ENCODE measurements around the gene XRRA1.

XRRA1 gene

DNA sequence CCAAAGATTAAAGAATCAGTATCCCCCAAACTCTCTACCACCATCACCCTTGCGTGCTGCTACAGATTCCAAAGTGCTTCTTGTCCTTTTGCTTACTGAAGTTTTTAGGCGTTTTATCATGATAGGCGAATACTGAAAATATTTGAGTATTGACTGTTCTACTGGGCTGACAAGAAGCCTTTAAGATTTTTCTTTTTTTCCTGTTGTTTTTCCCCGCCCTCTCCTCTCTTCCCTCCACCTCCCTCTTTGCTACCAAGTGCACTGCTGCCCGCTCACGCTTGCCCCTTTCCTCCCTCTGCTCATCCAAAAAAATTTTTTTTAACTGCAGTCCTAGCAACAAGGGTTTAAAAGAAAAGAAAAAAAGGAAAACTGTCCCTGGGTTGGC lies 854 bp upstream of the XRRA1 start:
- DNase-seq, result no peak

DNA sequence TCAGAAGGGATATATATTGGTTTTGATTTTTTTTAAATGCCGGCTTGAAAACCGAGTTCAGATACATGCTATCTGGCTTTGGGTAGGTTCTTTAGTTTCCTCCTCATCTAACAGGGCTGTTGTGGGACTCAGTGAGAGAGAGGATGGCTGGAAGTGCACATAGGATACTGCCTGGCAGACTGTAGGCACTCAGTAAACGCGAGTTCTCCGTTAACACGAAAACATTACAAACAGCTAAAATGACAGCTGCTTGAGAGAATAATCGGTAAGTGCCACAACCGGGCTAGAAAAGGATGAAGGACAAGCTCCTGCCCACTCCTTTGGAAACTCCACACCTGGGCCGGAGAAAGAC lies 369 bp downstream of the XRRA1 start:
- no peak for DNase-seq

DNA sequence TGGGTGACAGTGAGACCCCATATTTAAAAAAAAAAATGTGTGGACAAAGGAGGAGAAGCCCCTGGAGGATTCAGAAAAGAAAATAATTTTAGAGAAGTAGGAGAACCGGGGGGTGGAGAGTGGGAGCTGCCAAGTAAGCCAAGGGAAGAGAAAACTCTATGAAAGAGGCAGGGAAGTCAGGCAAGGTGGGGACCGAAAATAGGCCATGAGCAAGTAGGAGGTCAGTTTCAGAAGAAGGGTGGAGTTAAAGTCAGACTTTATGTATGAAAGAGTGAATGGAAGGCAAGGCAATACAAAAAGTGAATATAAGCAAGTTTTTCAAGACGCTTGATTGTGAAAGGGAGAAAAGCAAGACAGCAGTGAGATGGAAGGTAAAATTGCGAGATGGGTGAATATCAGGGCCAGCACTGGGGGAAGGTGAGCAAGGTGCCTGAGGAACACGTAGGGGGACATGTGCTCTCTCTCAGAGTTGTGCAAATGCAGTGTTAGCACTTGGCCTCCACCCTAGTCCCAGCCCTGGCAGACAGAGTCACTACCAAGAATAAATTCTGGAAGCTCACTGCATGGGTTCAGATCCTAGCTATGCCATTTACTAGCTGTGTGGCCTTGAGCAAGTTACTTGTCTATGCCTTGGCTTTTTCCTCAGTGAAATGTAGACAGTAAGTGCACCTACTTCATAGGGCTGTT lies 6.7 kb downstream of the XRRA1 start:
- DNase-seq, result no peak

DNA sequence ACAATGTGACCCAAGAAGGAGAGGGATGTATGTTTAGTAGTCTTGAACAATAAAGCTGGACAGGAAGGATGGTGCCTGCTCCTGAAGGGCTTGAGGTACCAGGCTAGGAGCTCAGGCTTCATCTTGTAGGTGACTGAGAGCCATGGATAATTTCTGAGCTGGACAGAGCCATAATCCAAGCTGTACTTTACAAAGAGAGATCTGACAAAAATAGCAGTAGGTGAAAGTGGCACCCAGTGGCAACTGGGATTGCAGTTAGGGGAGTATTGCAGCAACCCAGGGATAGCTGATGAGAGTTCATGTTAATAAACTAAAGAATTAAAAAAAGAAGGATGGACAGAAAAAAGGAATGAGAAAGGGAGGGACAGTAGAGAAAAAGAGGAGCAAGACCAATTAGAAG lies 7.4 kb downstream of the XRRA1 start:
- no peak for DNase-seq

DNA sequence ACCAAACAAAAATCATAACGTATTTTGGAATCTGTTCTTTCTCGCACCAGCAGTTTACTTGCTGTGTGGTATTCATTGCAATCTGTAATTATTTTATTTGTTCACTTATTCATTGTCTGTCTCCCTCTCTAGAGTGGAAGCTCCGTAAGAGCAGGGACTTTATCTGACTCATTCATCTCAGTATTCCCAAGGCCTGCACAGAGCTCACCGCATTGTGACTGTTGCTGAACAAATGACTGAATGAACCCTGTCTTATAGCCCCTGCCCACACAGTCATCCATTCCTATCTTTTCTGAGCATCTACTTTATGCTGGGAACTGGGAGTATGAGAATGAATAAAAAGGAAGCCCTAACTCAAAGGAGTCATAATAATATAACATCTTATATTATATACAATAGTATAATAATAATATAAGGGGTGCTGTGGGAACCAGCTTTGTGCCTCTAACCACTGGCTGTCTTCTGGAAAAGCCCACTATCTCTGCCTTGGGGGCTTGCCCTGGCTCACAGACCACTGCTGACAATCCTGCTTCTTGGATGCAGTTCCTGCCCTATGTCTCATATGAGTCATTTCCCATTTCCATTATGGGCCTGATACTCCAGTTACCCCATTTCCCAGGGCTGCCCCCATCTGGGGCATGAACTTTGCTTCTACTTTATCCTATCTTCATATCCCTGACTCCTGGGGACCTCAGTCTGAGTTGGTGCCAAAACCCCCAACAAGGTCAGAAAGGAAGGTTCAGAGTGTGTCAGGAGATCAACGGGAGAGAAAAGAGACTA lies 11.0 kb downstream of the XRRA1 start:
- no peak for DNase-seq

DNA sequence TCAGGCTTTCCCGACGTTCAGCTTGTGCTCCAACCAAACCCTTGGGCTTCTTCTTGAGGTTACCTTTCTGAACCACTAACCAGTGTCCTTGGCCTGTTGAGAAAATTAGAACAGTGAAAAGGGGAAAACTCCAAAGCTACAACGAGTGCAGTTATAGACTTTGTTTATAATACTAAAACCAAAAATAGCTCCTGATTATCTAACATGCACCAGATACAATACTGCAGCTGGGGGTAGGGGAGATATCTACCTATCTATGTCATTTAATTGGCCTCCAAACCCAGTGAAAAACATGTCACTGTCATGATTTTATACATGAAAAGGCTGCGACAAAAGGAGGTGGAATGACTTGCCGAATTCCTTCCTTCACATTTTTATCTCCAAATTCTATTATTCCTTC lies 11.9 kb downstream of the XRRA1 start:
- no peak for DNase-seq

DNA sequence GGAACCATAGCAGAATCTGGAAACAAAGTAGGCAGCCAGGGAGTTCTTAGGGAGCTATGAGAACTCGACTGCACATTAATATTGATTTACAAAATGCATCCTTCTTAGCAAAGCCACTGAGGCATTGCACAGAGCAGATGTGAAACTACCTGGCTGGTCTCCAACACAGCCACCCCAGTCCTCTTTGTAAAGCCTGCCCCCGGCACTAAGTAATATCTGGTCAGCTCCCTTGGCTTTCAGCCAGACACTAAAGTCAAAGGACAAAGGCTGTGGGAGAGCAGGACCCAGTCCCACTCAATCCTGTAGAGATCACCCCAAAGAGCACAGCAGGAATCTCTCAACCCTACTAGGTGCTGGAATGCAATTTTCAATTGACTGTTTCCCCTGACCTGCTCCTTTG lies 12.8 kb downstream of the XRRA1 start:
- no peak for DNase-seq

DNA sequence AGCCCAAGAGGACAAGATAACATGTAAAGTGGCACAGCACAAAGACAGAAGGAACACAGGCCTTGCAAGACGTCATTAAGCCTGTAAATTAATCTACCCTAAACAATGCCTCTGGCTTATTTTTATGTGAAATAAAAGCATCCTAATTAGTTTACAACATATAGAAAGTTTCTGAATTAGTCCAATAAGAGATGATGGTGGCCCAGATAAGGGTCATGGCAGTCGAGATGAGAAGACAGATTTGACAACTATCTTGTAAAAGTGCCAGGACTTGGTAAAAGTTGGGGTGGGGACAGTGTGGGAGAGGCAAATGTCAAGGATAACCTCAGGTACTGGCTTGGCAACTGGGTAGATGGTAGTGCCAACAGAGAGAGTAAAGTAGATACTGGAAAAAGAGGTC lies 13.6 kb downstream of the XRRA1 start:
- DNase-seq, result no peak

DNA sequence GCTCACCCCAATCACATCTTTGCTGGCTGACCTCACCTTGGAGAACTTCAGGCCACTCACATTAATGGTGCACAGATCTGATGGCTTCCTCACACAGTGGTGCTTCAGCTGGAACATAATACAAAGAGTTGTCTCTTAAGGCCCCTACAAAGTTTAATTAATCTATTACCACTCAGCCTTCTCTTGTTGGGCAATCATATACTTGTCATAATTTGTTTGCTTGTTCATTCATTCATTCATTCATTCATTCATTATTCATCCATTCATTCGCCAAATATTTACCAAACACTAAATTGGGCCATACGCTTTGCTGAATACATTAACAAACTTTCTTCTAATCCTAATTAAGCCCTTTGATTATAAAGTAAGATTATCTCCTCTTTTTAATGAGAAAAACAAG lies 15.1 kb downstream of the XRRA1 start:
- DNase-seq, result no peak

DNA sequence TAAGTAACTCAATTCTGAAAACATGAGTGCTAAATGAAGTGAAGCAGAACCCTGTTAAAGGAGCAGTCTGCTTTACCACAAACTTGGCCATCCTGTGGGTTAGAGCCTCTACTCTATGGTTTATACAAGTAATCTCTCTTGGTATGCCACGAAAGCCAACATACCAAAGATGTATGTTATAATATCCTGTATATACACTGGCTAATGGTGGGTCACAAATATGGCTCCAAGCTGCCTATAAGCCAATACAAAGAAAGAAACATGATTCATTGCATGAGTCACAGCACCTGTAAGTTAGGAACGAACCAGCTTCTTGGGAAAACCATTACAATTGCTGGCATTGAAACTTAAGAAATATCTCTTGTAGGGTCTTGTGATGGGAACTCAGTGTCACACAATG lies 16.1 kb downstream of the XRRA1 start:
- DNase-seq, result no peak

DNA sequence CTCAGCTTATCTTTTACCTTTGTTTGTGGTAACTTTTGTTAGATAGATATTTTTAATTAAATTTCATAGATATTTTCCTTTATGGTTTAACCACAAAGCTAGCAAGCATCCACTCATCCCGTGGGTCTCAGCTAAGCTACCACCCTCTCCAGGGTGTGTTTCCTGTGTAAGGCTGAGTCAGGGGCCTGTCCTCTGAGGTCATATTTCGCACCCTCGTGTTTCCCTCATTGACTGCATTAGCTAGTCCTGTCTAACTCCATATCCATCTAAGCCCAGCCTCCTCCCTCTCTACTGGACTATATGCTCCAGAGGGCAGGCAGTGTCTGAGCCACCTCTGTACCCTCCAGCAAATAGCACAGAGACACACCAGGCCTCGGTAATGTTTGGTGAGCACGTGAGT lies 16.7 kb downstream of the XRRA1 start:
- no peak for DNase-seq

DNA sequence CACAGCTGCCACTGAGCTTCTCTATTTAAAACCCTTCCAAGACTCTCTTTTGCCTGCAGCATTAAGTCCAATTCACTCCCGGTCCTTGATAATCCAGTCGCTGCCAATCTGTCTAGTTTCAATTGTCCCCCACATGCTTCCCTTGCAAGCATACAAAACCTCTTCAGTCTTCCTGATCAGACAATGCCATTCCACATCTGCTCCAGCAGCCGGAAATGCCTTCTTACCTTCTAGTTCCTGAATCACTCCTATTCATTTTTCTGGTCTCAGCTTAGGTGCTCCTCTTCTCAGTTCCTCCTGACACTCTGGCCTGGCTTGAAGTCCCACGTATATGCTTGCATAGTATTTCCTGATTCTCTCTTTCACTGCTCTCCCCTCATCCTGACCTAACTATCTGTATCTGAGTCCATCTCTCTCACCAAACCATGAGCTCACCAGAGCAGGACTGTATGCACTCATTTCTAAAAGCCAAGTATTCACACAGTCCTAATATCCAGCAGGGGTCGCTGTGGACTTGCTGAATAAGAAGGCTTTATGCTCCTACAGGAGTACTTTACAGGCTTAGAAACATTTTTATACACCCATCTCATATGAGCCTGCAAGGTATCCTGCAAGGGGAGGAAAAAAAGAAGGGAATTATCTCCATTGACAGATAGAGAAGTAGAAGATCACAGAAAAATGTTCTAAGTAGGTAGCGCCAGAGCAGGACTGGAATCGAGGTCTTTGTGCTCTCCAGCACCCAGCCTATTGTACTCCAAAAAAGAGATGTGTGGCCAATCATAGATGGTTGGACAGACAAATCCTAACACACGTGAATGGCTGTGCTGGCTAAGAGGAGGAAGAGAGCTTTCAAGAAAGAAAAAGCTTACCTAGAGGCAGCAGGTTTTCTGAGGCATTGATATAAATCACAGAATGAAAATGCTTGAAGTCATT lies 19.2 kb downstream of the XRRA1 start:
- DNase-seq, result peak; percentile 66

DNA sequence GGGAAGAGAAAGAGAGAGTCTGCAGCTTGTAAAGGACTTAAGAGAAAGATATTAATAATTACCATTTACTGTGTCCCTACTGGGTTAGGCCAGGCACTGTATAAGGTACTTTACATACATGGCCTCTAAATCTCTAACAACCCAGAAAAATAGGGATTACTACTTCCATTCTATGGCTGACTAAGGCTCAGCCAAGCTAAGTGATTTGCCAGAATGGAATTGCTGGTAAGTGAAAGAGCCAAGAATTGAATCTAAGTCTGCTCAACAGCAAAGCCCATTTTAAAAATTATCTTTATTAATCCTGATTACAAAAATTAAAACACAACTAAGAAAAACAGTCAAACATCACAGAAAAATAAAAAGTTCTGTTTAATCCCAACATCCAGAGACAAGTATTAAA lies 21.4 kb downstream of the XRRA1 start:
- no peak for DNase-seq

DNA sequence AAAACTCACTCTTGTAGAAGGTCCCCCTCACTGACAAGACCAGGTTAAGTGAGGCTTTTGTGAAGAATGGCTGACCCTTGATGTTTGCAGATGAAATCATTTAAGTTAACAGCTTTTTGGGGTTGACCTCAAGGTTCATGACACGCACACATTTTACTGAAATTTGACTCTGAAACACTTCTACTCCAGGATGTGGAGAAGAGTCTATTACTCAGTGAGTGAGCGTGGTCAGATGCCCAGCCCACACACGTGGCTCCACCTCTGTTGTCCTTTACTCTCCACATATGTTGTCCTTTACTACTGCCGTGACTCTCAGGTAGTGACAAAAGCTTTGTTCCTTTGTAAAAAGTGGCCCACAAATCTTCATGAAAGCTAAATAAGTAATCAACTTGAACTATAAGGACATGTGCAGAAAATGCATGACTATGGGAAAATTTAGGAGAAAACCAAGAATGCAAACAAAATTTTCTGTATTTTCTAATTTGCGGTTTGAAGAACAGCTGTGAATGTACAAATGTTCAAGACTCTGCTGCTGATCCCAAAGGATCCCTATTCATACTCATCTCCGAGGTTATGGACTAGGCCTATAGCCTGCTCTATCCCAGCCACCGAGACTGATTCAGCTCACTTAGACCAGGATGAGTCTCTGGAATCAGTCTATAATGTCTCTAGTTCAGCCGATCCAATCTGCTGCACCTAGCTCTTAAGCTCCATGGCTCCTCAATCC lies 22.4 kb downstream of the XRRA1 start:
- DNase-seq, result no peak

DNA sequence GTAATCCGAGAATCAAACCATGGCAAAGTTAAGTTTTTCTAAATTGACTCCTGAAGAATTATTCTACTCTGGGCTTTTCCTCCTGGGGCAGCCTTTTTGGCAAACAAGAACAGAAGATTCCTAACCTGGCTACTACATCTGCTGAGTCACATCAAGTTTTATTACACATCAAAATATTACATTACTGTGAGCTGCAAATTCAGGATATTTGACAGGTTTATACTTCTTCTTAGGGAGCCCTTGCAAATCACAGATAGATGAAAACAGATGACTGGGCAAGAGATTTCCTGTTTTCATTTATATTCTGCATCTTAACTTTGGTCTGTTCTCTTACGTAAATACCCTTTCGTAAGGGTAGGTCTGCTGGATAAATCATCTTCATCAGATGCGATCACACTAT lies 23.6 kb downstream of the XRRA1 start:
- no peak for DNase-seq

DNA sequence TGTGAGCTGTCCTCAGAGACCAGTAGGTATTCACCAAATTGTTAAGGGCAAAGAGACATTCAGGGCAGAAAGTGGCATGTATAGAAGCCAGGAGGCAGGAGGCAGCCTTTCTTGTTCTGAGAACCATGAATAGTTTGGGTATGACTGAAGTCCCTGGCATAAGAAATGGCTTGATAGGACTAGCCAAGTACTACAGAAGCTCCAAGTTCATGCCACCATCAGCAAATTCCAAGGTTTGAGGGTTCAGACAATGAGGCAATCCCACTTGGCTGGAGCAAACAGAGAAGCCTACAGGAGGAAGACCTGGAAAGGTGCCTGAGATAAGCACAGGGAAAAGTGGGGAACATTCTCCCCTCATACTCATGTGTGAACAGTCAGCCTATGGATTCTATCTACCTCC lies 25.8 kb downstream of the XRRA1 start:
- DNase-seq, result no peak

DNA sequence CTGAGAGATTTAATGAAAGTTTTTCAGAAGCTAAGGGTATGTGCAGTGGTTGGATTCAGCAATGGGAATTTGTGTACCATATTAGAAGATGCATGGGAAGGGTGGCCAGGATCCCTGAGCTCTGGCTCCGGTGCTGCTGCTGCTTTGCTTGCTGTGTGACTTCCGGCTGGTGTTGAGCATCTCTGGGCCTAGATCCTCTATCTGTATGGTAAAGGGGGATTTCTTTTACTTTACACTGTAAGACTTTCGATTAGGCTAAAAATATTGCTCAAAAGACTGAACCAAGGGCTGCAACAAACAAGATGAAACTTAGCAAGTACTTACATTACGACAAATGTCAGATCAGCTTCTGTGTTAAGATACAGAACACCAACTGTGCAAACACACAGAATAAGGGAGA lies 39.1 kb downstream of the XRRA1 start:
- no peak for DNase-seq

DNA sequence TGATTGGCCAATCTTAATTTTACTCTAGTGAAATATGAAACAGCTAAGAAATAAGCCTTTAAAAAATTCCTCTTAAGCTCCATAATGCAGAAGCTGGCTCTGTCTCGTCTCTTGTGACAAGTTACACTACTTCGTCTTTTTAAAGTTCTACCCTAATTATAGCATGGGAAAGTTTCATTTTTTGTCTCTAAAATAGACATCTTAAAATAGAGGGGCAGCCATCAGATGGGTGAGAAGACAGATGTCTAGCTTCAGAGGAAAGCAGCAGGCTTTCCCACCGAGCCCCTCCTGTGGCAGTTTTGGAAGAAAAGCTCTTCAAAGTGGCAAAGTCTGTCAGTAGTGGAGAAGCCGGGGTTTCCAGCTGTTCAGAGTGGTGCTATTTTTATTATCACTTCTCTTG lies 39.5 kb downstream of the XRRA1 start:
- DNase-seq, result no peak

DNA sequence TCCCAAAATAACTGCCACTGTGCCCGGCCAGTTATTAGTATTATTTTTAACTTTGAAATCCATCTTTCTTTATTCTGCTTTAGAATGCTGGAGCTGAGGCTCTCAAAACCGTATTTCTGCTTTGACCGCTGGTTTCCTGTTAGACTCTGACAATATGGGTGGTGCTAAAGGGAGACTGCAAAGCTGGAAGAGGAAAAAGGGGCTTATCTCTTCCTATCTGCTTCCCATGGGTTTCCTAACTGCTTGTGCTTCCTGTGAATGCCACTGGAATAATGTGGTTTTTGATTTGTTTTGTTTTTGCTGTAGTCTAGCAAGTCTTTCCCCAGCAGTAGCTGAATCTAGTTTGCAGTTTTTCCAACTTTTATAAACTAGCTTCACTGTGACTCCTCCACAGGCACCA lies 43.6 kb downstream of the XRRA1 start:
- DNase-seq, result no peak

DNA sequence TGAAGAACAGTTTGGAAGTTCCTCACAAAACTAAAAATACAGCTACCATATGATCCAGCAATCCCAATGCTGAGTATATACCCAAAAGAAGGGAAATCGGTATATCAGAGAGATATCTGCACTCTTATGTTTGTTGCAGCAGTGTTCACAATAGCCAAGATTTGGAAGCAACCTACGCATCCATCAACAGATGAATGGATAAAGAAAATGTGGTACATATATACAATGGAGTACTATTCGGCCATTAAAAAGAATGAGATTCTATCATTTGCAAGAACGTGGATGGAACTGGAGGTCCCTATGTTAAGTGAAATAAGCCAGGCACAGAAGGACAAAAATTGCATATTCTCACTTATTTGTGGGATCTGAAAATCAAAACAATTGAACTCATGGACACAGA lies 46.5 kb downstream of the XRRA1 start:
- no peak for DNase-seq

DNA sequence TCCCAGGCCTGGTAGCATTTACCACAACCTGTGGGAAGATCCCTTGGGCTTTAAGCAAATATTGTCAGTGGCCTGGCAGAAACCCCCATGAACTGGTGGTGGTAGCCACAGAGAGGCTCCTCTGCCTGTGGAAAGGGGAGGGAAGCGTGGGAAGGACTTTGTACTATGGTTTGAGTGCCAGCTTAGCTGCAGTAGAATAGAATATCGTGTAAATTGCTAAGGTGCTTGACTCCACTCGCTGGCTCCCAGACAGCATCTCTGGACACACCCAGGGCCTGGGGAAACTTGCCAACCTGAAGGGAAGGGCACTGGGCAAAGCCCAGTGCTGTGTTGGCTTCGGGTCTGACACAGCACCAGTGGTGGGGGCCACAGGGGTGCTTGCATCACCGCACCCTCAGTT lies 52.6 kb downstream of the XRRA1 start:
- no peak for DNase-seq

DNA sequence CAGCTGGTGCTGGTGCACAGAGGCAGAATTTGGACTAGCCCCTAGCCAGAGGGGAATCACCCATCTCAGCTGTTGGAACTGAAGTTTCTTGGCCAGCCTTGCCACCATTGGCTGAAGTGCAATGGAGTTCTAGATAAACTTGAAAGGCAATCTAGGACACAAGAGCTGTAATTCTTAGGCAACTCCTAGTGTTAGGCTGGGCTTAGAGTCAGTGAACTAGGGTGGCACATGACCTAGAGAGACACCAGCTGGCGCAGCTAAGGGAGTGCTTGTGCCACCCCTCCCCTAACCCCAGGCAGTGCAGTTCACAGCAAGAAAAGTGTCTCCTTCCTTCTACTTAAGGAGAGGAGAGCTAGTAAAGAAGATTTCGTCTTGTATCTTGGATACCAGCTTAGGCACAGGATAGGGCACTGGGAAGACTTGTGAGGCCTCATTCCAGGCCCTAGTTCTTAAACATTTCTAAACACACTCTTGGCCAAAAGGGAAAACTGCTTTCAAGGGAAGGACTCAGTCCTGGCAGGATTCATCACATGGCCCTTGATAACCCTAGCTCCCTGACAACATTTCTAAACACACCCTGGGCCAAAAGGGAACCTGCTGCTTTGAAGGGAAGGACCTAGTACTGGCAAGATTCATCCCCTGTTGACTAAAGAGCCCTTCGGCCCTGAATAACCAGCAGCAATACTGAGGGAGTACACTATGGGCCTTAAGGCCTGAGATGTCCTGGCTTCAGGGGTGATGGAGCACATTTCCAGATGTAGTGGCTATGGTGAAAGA lies 53.4 kb downstream of the XRRA1 start:
- no peak for DNase-seq
